Sigmoid colon (tissue), 4 donors: ENCODE measurements around the gene ALDH1L1.

Source experiments
- CTCF ChIP-seq, 4 experiments: fragments of 450-650 bp in 3 of 4; fragments of 200-600 bp in 1 of 4; IDR thresholded peaks; one replicate each; pipeline ENCODE4 v1.5.1; 2016 to 2019; ENCODE audit warnings: antibody characterized with exemption in 4 of 4, mild to moderate bottlenecking in 3 of 4, moderate library complexity in 2 of 4
- EP300 ChIP-seq, 4 donors: sonication (generic); formaldehyde crosslinking; IDR thresholded peaks; one replicate each; pipeline ENCODE4 v1.6.1; 2017; ENCODE audit warnings: antibody characterized with exemption in 4 of 4
- POLR2A ChIP-seq, 2 donors: fragments of 450-650 bp; IDR thresholded peaks; one replicate each; pipeline ENCODE4 v1.6.1; 2016; ENCODE audit warnings: antibody characterized with exemption in 2 of 2, mild to moderate bottlenecking in 2 of 2, moderate library complexity in 2 of 2

- TF ChIP-seq CTCF (IDR thresholded peaks at IDR 0.05) = no peak
- no peak for TF ChIP-seq EP300 (IDR thresholded peaks at IDR 0.05)
- TF ChIP-seq POLR2A (IDR thresholded peaks at IDR 0.05) = no peak
These were observed 118.9 kb downstream of the ALDH1L1 start for GRCh38 chr3:126061301-126062032.
